Ishikawa (cell line): ENCODE results near the gene POU2F1.

ENCODE experiments used
- CEBPB ChIP-seq: IDR thresholded peaks from 2 replicates; pipeline ENCODE4 v1.6.1; 2012
- CREB1 ChIP-seq: IDR thresholded peaks from 2 replicates; pipeline ENCODE4 v1.6.1; 2012; ENCODE audit warnings: low read depth
- EGR1 ChIP-seq: IDR thresholded peaks from 2 replicates; pipeline ENCODE4 v1.6.1; 2012
- EP300 ChIP-seq: IDR thresholded peaks from 2 replicates; pipeline ENCODE4 v1.6.1; 2012; ENCODE audit warnings: borderline replicate concordance
- FOXM1 ChIP-seq: IDR thresholded peaks from 2 replicates; pipeline ENCODE4 v1.6.1; 2012; ENCODE audit warnings: low read depth, borderline replicate concordance
- NFIC ChIP-seq: IDR thresholded peaks from 2 replicates; pipeline ENCODE4 v1.6.1; 2012
- RAD21 ChIP-seq: IDR thresholded peaks from 2 replicates; pipeline ENCODE4 v1.6.1; 2012; ENCODE audit warnings: low read depth
- TAF1 ChIP-seq: IDR thresholded peaks from 2 replicates; pipeline ENCODE4 v1.6.1; 2012; ENCODE audit warnings: low read depth, mild to moderate bottlenecking
- TCF12 ChIP-seq: IDR thresholded peaks from 2 replicates; pipeline ENCODE4 v1.6.1; 2012; ENCODE audit warnings: low read depth
- TEAD4 ChIP-seq: IDR thresholded peaks from 2 replicates; pipeline ENCODE4 v1.6.1; 2012
- YY1 ChIP-seq: IDR thresholded peaks from 2 replicates; pipeline ENCODE4 v1.6.1; 2012; ENCODE audit warnings: low read depth
- ZBTB7A ChIP-seq: IDR thresholded peaks from 2 replicates; pipeline ENCODE4 v1.6.1; 2012; ENCODE audit warnings: low read depth
- TF ChIP-seq, protein P1 (sequence below): IDR thresholded peaks from 2 replicates; pipeline ENCODE4 v1.6.1; 2012
- TF ChIP-seq, protein P2 (sequence below): IDR thresholded peaks from 2 replicates; pipeline ENCODE4 v1.6.1; 2012; ENCODE audit warnings: low read depth, mild to moderate bottlenecking
- TF ChIP-seq, protein P3 (sequence below): IDR thresholded peaks from 2 replicates; pipeline ENCODE4 v1.6.1; 2012

POU2F1 gene

DNA sequence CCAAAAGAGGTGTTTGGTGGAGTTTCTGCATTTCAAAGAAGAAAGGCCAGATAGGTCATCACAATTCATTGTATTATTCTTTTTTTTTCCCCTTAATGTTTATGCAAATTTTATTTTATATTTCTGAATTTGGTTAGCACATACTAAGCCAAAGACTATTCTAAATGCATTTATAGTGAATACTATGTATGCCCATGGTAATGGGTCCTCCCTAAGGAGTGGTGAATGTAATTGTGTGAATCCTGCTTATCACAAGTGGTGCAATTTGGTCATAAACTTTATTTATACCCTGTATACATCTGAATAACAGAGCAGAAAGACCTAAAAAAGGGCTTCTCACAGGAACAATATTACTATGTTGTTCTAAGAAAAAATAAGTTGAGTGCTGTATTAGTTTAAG, 198.6 kb downstream of the POU2F1 start:
- TF ChIP-seq FOXM1: no peak
- TF ChIP-seq, protein P1, sequence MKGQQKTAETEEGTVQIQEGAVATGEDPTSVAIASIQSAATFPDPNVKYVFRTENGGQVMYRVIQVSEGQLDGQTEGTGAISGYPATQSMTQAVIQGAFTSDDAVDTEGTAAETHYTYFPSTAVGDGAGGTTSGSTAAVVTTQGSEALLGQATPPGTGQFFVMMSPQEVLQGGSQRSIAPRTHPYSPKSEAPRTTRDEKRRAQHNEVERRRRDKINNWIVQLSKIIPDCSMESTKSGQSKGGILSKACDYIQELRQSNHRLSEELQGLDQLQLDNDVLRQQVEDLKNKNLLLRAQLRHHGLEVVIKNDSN: no peak
- TF ChIP-seq RAD21: no peak
- TF ChIP-seq ZBTB7A: no peak
- no peak for TF ChIP-seq TEAD4
- no peak for TF ChIP-seq EP300
- TF ChIP-seq TAF1: no peak

- TF ChIP-seq RAD21: no peak
- no peak for TF ChIP-seq ZBTB7A
- no peak for TF ChIP-seq CEBPB
- TF ChIP-seq, protein P1: no peak
- TF ChIP-seq TEAD4: no peak
- TF ChIP-seq TAF1: no peak
- TF ChIP-seq FOXM1: no peak
- no peak for TF ChIP-seq EP300
- TF ChIP-seq CREB1: no peak
- TF ChIP-seq YY1: no peak
- TF ChIP-seq, protein P2, sequence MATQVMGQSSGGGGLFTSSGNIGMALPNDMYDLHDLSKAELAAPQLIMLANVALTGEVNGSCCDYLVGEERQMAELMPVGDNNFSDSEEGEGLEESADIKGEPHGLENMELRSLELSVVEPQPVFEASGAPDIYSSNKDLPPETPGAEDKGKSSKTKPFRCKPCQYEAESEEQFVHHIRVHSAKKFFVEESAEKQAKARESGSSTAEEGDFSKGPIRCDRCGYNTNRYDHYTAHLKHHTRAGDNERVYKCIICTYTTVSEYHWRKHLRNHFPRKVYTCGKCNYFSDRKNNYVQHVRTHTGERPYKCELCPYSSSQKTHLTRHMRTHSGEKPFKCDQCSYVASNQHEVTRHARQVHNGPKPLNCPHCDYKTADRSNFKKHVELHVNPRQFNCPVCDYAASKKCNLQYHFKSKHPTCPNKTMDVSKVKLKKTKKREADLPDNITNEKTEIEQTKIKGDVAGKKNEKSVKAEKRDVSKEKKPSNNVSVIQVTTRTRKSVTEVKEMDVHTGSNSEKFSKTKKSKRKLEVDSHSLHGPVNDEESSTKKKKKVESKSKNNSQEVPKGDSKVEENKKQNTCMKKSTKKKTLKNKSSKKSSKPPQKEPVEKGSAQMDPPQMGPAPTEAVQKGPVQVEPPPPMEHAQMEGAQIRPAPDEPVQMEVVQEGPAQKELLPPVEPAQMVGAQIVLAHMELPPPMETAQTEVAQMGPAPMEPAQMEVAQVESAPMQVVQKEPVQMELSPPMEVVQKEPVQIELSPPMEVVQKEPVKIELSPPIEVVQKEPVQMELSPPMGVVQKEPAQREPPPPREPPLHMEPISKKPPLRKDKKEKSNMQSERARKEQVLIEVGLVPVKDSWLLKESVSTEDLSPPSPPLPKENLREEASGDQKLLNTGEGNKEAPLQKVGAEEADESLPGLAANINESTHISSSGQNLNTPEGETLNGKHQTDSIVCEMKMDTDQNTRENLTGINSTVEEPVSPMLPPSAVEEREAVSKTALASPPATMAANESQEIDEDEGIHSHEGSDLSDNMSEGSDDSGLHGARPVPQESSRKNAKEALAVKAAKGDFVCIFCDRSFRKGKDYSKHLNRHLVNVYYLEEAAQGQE: no peak
Measured at GRCh38 chr1:167420510-167420909, 199.8 kb downstream of the POU2F1 start.

DNA sequence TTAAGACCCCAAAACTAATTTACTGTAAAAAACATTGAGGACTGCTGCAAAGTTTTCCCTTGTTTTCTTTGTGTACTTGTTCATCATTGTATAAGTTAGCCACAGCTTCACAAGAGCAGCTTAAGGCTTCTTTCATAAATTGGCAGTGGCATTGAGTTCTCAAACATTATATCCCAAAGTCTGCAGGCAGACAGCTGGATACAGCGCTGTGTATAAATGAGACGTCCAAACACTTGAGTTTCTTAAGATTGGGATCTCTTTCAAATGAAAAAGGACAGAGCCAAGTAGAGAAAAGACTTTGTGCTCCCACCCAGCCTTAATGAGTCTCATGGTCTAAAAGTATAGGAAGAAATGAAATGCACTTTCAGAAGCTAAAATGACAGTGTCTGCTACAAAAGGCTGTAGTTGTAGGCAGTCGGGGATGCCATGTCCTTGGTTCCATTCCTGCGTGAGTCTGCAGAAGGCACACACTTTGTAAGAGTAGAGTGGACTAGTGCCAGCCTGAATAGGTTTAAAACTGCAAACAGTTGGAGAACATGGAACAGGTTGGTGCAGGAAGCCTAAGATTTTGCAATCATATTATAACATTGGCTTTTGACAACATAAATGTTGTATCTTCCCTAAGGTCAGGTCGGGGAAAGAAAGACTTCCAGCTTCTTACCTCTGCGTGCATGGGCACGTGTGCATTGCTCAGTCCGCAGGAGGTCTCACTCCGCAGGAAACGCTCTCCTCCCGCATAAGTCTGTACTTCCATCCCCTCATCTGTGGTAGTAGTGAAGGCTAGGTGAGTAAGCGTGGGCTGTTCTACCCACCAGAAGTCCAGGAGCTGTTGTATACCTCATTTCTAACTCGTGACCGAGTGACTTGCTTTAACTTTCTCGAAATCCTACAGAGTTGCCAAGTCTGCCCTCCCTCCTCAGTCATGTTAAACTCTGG, 203.3 kb downstream of the POU2F1 start:
- TF ChIP-seq, protein P3, sequence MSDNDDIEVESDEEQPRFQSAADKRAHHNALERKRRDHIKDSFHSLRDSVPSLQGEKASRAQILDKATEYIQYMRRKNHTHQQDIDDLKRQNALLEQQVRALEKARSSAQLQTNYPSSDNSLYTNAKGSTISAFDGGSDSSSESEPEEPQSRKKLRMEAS: no peak
- TF ChIP-seq TCF12: no peak
- TF ChIP-seq YY1: no peak
- no peak for TF ChIP-seq NFIC
- TF ChIP-seq TAF1: no peak
- no peak for TF ChIP-seq TEAD4
- no peak for TF ChIP-seq RAD21
- no peak for TF ChIP-seq EGR1
- no peak for TF ChIP-seq ZBTB7A
- TF ChIP-seq CREB1: no peak
- TF ChIP-seq, protein P2: no peak
- no peak for TF ChIP-seq EP300
- TF ChIP-seq, protein P1: no peak
- no peak for TF ChIP-seq CEBPB

DNA sequence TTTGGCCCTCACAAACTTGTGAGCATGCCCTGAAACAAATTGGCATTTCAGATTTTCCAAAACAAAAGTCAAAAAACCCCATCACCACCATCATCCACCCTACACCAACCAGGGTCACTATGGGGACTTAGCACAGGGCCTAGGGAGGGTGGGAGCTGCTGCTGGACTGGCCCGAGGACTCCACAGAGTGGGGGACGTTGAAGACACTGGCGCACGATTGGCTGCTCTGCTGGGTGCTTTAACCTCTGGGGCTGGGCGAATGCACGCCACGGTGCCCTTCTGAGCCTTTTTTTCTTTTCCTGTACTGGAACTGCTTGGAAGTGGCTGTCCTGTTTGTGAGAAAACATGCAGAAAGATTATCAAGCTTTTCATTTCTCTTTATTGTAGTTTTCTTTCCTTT, 204.8 kb downstream of the POU2F1 start:
- TF ChIP-seq TCF12: no peak
- TF ChIP-seq EP300: no peak
- no peak for TF ChIP-seq CEBPB
- TF ChIP-seq, protein P2: no peak
